Measurements from ENCODE around the gene KANK2. TPM values are rescaled to one million over a fixed set of nuclear protein-coding genes. Genes with fewer than 3 reads are reported as not detected.

KANK2 gene
- total RNA-seq, 4 donors from 2014 or later: 28.7 to 117 (median 77.7) TPM

GRCh38 chr19:11138601-11139300 lies 58.6 kb downstream of the KANK2 start:
- TF ChIP-seq CTCF (IDR thresholded peaks at IDR 0.05) (no peak), POLR2A (IDR thresholded peaks at IDR 0.05) (no peak)
- peak; percentile 66 to 95 for DNase-seq (ENCODE audit: low spot score in 2 of 2)
- intact Hi-C loops (cut with DNase I; ENCODE audit: low total_unique reads): no loop called here
- H3K4me3 ChIP-seq (ENCODE audit: low read depth, poor library complexity, severe bottlenecking): no peak overlapping the region
- WGBS, 2 donors: 11 to 22% methylated on average over 12 to 13 of the region's 13 CpGs

- TF ChIP-seq CTCF (IDR thresholded peaks at IDR 0.05) (peak in 1 of 3 donors; percentile 82), POLR2A (IDR thresholded peaks at IDR 0.05) (no peak)
- DNase-seq (ENCODE audit: low spot score in 2 of 2): peak; percentile 85 to 97
- intact Hi-C loops (cut with DNase I; ENCODE audit: low total_unique reads): no loop called here
- no peak overlapping the region for H3K4me3 ChIP-seq (ENCODE audit: low read depth, poor library complexity, severe bottlenecking)
- 2 to 3% methylated on average over 24 to 28 of the region's 28 CpGs for WGBS, 2 donors
Measured at GRCh38 chr19:11137542-11138384, 59.6 kb downstream of the KANK2 start.

- TF ChIP-seq CTCF (IDR thresholded peaks at IDR 0.05) (no peak), POLR2A (IDR thresholded peaks at IDR 0.05) (no peak)
- H3K4me3 ChIP-seq (ENCODE audit: low read depth, poor library complexity, severe bottlenecking): no peak overlapping the region
- 77 to 80% methylated on average over 14 of the region's 14 CpGs for WGBS, 2 donors
- no peak for DNase-seq (ENCODE audit: low spot score in 2 of 2)
- intact Hi-C loops (cut with DNase I; ENCODE audit: low total_unique reads): no loop called here
Measured at GRCh38 chr19:11136400-11137101, 60.8 kb downstream of the KANK2 start.

- no peak overlapping the region for H3K4me3 ChIP-seq (ENCODE audit: low read depth, poor library complexity, severe bottlenecking)
- DNase-seq (ENCODE audit: low spot score in 2 of 2): no peak
- intact Hi-C loops (cut with DNase I; ENCODE audit: low total_unique reads): no loop called here
- TF ChIP-seq CTCF (IDR thresholded peaks at IDR 0.05): no peak
- TF ChIP-seq POLR2A (IDR thresholded peaks at IDR 0.05): no peak
- WGBS, 2 donors: 78 to 84% methylated on average over 7 of the region's 7 CpGs
Measured at GRCh38 chr19:11131471-11131870, 65.9 kb downstream of the KANK2 start.

- H3K4me3 ChIP-seq (ENCODE audit: low read depth, poor library complexity, severe bottlenecking): no peak overlapping the region
- TF ChIP-seq CTCF (IDR thresholded peaks at IDR 0.05): peak in 1 of 3 donors; percentile 86
- no peak for TF ChIP-seq POLR2A (IDR thresholded peaks at IDR 0.05)
- peak; percentile 75 to 96 for DNase-seq (ENCODE audit: low spot score in 2 of 2)
- WGBS, 2 donors: 49 to 52% methylated on average over 19 of the region's 19 CpGs
- intact Hi-C loops (cut with DNase I; ENCODE audit: low total_unique reads): no loop called here
Measured at GRCh38 chr19:11130824-11131455, 66.4 kb downstream of the KANK2 start.

Data from lower leg skin (tissue), 4 donors.